Measurements from ENCODE around the gene DDAH1.

DDAH1 gene

GRCh38 chr1:85323770-85324169 is 141.2 kb downstream of the DDAH1 start:
- H3K4me3 ChIP-seq (ENCODE audit: low read depth, low read length) = no peak overlapping the region
- DNase-seq (ENCODE audit: low read depth, low spot score) = no peak
- ChIA-PET CTCF (interaction anchor here (0.9 to 1.8 kb wide), 3 partner anchors 15 to 47 kb away, joined by 3 to 5 read pairs (median 3); partner anchors contain the start of gene BCL10), POLR2A (no interaction called here)
- TF ChIP-seq CTCF (IDR thresholded peaks at IDR 0.05; ENCODE audit: insufficient read depth, low read length, missing control alignments) = no peak

GRCh38 chr1:85322655-85323054 is 142.3 kb downstream of the DDAH1 start:
- CTCF ChIA-PET = interaction anchor here (0.9 to 1.8 kb wide), 2 partner anchors 15 to 46 kb away, joined by 3 to 5 read pairs; partner anchors contain the start of gene BCL10
- no peak for DNase-seq (ENCODE audit: low read depth, low spot score)
- no peak for TF ChIP-seq CTCF (IDR thresholded peaks at IDR 0.05; ENCODE audit: insufficient read depth, low read length, missing control alignments)
- no peak overlapping the region for H3K4me3 ChIP-seq (ENCODE audit: low read depth, low read length)
- POLR2A ChIA-PET = no interaction called here

GRCh38 chr1:85321237-85321964 is 143.6 kb downstream of the DDAH1 start:
- no peak overlapping the region for H3K4me3 ChIP-seq (ENCODE audit: low read depth, low read length)
- TF ChIP-seq CTCF (IDR thresholded peaks at IDR 0.05; ENCODE audit: insufficient read depth, low read length, missing control alignments) = no peak
- ChIA-PET POLR2A (interaction anchor here (0.5 to 2.3 kb wide), 8 partner anchors 9 to 1165 kb away, joined by 3 to 14 read pairs (median 4); partner anchors contain the start of gene CCN1), CTCF (interaction anchor here (0.7 to 1.7 kb wide), 2 partner anchors 9 to 12 kb away, joined by 3 to 4 read pairs; no protein-coding TSS in a partner anchor)
- no peak for DNase-seq (ENCODE audit: low read depth, low spot score)

GRCh38 chr1:85320371-85321131 is 144.4 kb downstream of the DDAH1 start:
- ChIA-PET CTCF (interaction anchor here (0.7 to 1.7 kb wide), 3 partner anchors 9 to 12 kb away, joined by 3 to 4 read pairs (median 4); no protein-coding TSS in a partner anchor), POLR2A (interaction anchor here (0.5 to 2.3 kb wide), 11 partner anchors 10 to 1166 kb away, joined by 3 to 14 read pairs (median 4); partner anchors contain the start of gene CCN1)
- DNase-seq (ENCODE audit: low read depth, low spot score) = no peak
- TF ChIP-seq CTCF (IDR thresholded peaks at IDR 0.05; ENCODE audit: insufficient read depth, low read length, missing control alignments) = no peak
- H3K4me3 ChIP-seq (ENCODE audit: low read depth, low read length) = no peak overlapping the region; the same call in 1 of the 2 replicates

GRCh38 chr1:85319931-85320330 is 145.0 kb downstream of the DDAH1 start:
- no peak for TF ChIP-seq CTCF (IDR thresholded peaks at IDR 0.05; ENCODE audit: insufficient read depth, low read length, missing control alignments)
- no peak overlapping the region for H3K4me3 ChIP-seq (ENCODE audit: low read depth, low read length)
- ChIA-PET CTCF (interaction anchor here (1.4 kb wide), 1 partner anchor 11 kb away, joined by 4 read pairs; no protein-coding TSS in a partner anchor), POLR2A (interaction anchor here (1.0 to 2.3 kb wide), 6 partner anchors 11 to 288 kb away, joined by 3 to 14 read pairs (median 4); no protein-coding TSS in a partner anchor)
- DNase-seq (ENCODE audit: low read depth, low spot score) = no peak
